Activated CD4-positive, alpha-beta T cell treated with anti-CD3 and anti-CD28 coated beads for 36 hours (primary cell): ENCODE results near the gene SORCS1. TPM values are rescaled to one million over a fixed set of nuclear protein-coding genes. Genes with fewer than 3 reads are reported as not detected.

Experiments used
- ATAC-seq: fragments of 200-7000 bp; cut with Tn5 transposase; one replicate; pipeline ENCODE4 v1.10.0; 2021; ENCODE audit warnings: mild to moderate bottlenecking, moderate library complexity
- CTCF ChIA-PET: fragments of 350-600 bp; sonication (Branson Sonifier 250); formaldehyde crosslinking; loops from one replicate; lab custom pipeline; 2021; ENCODE audit warnings: antibody characterized with exemption; lab: Charles Lee
- POLR2A ChIA-PET: fragments of 350-600 bp; sonication (Branson Sonifier 250); formaldehyde crosslinking; loops from one replicate; lab custom pipeline; 2021; ENCODE audit warnings: antibody characterized with exemption, inconsistent platforms; lab: Charles Lee
- DNase-seq: peaks from one replicate; pipeline ENCODE4 v3.0.0-alpha.2; 2020
- H3K27ac Mint-ChIP-seq: one replicate; pipeline ENCODE4 v1.8.0; 2021; ENCODE audit warnings: mixed read lengths
- H3K27me3 Mint-ChIP-seq: one replicate; pipeline ENCODE4 v1.8.0; 2021; ENCODE audit warnings: mixed read lengths
- H3K36me3 Mint-ChIP-seq: one replicate; pipeline ENCODE4 v1.8.0; 2021; ENCODE audit warnings: low read depth, mixed read lengths
- H3K4me1 Mint-ChIP-seq: one replicate; pipeline ENCODE4 v1.8.0; 2021; ENCODE audit warnings: mixed read lengths
- H3K4me3 Mint-ChIP-seq: one replicate; pipeline ENCODE4 v1.8.0; 2021; ENCODE audit warnings: mild to moderate bottlenecking, moderate library complexity, mixed read lengths
- H3K9me3 Mint-ChIP-seq: one replicate; pipeline ENCODE4 v1.8.0; 2021; ENCODE audit warnings: low read depth, mixed read lengths
- intact Hi-C, 2 experiments: fragments of 100-400 bp; cut with DNase I in 1 of 2; cut with micrococcal nuclease in 1 of 2; formaldehyde crosslinking; loops; one replicate each; pipeline versions ENCODE4 v1.14.2 to v1.15.1; 2022 to 2024; cut with DNase I, micrococcal nuclease
- total RNA-seq, 2 experiments: library from RNA; stranded (reverse); gene quantifications; one replicate each; pipeline ENCODE4 v1.2.3, GENCODE V29; 2021

The SORCS1 gene
- total RNA-seq, 2 experiments from 2014 or later, result not detected

DNA sequence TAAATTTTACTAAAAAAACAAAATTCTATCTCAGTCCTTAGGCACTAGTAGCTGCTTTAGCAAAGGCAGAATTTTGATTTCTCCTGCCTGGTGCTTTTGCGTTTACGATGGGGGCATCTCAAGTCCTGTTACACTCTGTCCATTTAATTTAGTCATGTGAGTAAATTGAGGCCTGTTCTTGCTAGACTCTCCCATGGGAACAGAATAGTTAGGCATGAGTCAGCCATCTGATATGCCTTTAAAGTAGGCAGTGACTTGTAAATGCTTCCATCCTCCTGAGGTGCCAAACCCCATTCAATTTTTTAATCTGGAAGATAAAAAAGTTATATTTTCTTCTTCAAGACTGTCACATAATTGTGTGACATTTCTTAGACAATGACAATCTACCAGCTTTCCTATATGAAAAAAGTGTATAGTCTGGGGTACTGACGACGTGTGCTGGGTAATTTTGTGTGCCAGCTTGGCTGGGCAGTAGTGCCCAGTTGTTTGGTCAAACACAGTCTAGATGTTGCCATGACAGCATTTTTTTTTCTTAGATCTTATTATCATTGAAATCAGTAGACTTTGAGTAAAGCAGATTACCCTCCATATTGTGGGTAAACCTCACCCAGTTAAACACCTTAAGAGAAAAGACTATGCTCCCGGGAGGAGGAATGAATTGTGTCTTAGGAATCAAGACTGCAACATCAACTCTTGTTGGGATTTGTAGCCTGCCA lies 603.4 kb downstream of the SORCS1 start:
- ATAC-seq, result no peak
- Mint-ChIP-seq H3K36me3 (no peaks in the 10 kb centered on the region), H3K9me3 (no peaks in the 10 kb centered on the region), H3K4me1 (no peaks in the 10 kb centered on the region), H3K4me3 (no peak overlapping the region), H3K27me3 (no peaks in the 10 kb centered on the region), H3K27ac (no peak overlapping the region)
- POLR2A ChIA-PET, result no interaction called here
- CTCF ChIA-PET, result interaction anchor here (0.8 kb wide), 1 partner anchor 396 kb away, joined by 3 read pairs; no protein-coding TSS in a partner anchor
- intact Hi-C loops, result no loop called here
- DNase-seq, result no peak

DNA sequence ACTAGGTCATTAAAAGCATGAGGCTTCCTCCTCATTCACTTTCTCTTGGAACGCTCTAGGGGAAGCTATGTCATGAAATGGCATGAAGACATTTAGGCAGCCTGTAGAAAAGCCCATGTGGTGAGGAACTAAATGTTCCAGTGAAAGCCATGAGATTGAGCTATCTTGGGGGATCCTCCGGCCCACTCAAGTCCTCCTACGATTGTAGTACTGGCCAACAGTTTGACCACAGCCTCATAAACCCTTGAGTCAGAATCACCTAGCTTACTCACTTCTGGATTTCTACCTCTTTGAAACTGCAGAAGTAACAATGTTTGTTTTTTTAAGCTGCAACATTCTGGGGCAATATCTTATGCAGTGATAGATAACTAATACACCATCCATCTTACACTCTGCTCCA lies 605.1 kb downstream of the SORCS1 start:
- ChIA-PET POLR2A (no interaction called here), CTCF (no interaction called here)
- intact Hi-C loops, result no loop called here
- Mint-ChIP-seq H3K36me3 (no peaks in the 10 kb centered on the region), H3K27ac (no peak overlapping the region), H3K4me1 (no peaks in the 10 kb centered on the region), H3K4me3 (no peak overlapping the region), H3K9me3 (no peaks in the 10 kb centered on the region), H3K27me3 (no peaks in the 10 kb centered on the region)
- ATAC-seq (no peak), DNase-seq (no peak)

DNA sequence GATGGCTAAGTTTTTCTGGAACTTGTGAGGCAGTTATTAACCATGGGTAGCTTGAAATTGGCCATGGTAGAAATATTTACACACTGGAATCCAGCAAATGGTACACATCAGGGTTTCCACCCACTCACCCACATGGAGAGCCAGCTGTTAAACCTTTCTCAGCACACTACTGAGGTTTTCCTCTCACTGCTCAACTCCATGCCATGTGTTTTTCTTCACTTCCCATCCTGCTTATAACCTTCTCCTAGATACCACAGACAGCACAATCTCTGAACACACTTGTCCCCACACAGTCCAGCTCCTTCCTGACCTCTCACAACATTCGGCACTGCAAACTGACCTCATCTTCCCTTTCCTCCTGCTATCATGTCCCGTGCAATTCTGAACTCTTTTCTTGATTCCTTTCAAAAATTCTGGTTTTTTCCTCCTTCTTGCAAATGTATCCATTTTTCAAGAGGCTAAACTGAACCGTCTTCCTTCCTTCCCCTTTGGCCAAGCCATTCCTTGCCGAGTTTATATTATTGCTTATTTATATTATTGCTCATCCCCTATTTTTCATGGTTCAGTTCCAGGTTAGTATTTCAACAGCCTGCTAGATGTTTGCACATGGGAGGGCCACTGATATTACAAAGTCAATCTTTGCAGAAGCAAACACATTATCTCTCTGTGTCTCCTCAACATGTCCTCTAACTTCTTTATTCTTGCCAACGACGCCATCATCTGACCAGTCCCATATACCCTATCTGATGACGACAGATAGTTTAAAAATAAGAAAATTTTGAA lies 606.4 kb downstream of the SORCS1 start:
- POLR2A ChIA-PET, result no interaction called here
- Mint-ChIP-seq H3K4me1 (no peaks in the 10 kb centered on the region), H3K36me3 (no peaks in the 10 kb centered on the region), H3K4me3 (no peak overlapping the region), H3K9me3 (no peaks in the 10 kb centered on the region), H3K27ac (no peak overlapping the region), H3K27me3 (no peaks in the 10 kb centered on the region)
- ATAC-seq, result no peak
- intact Hi-C loops, result no loop called here
- no peak for DNase-seq
- CTCF ChIA-PET, result no interaction called here

DNA sequence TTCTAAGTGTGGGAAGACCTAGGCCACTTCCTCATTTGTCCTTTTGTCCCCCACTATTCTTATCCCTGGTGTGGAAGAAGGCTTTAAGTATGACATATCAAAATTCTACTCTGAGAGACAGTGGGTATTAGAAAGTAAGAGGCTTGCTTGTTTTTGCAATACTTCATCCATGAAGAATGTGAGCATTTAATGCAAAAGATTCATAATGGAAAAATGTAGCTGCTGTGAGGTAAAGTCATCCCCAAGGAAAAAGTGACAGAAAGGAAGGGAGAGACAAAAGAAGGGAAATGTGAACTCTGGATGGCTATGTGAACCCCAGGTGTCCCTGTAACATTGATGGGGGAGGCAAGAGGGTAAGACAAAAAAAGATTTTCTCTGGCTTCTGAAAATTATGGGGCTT lies 607.5 kb downstream of the SORCS1 start:
- no peak for DNase-seq
- ChIA-PET POLR2A (no interaction called here), CTCF (interaction anchor here (1.3 kb wide), 1 partner anchor 28 kb away, joined by 4 read pairs; no protein-coding TSS in a partner anchor)
- Mint-ChIP-seq H3K9me3 (no peaks in the 10 kb centered on the region), H3K27ac (no peak overlapping the region), H3K36me3 (no peaks in the 10 kb centered on the region), H3K4me3 (no peak overlapping the region), H3K4me1 (no peaks in the 10 kb centered on the region), H3K27me3 (no peaks in the 10 kb centered on the region)
- intact Hi-C loops, result no loop called here
- no peak for ATAC-seq

DNA sequence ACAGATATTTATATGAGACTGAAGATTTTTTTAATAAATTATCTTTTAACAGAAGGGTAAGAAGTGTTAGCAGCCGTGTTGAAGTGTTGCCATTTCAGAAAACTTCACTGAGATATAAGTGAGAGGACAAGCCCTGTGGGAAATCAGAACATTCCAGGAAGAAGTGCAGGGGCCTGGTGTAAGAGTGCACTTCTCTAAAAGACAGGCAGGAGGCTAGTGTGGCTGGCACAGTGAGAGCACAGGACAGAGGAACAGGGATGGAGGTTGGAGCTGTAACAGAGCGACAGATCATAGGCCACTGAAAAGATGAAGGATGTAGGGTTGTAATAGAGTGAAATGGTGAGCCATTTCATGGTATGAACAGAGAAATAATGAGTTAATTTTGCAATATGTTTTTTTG lies 608.9 kb downstream of the SORCS1 start:
- ChIA-PET POLR2A (no interaction called here), CTCF (interaction anchor here (1.3 kb wide), 1 partner anchor 30 kb away, joined by 4 read pairs; no protein-coding TSS in a partner anchor)
- Mint-ChIP-seq H3K4me3 (no peak overlapping the region), H3K9me3 (no peaks in the 10 kb centered on the region), H3K36me3 (no peaks in the 10 kb centered on the region), H3K4me1 (no peaks in the 10 kb centered on the region), H3K27ac (no peak overlapping the region), H3K27me3 (no peaks in the 10 kb centered on the region)
- intact Hi-C loops, result no loop called here
- no peak for DNase-seq
- ATAC-seq, result no peak

DNA sequence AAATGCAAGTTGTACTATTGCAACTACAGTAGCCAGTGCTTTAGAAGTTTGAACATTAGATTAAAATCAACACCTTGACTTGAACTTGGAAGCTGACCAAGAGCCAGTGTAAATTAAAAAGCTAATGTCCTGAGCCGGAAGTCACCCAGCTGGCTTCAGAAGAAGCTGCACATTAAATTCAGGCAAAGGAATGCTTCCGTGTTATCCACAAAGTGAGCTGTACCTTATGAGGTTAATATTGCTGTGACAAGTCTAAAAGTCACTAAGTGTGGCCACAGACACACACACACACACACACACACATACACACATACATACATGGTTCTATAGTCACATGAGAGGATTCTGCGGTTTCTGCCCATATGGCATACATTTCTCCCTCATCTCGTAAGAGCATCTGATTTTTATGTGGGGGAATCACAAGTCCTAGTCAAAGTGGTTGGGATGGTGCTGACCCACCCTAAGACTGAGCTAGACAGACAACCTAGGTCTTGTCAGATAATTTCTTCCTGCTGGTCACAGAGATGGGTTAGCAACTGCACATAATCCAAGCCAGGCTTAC lies 612.9 kb downstream of the SORCS1 start:
- Mint-ChIP-seq H3K4me1 (no peaks in the 10 kb centered on the region), H3K27me3 (no peaks in the 10 kb centered on the region), H3K9me3 (peaks cover 2% of the 10 kb centered on the region), H3K27ac (no peak overlapping the region), H3K36me3 (no peaks in the 10 kb centered on the region), H3K4me3 (no peak overlapping the region)
- POLR2A ChIA-PET, result interaction anchor here (0.5 kb wide), 1 partner anchor 33 kb away, joined by 4 read pairs; no protein-coding TSS in a partner anchor
- no peak for DNase-seq
- CTCF ChIA-PET, result no interaction called here
- ATAC-seq, result no peak
- intact Hi-C loops, result no loop called here

DNA sequence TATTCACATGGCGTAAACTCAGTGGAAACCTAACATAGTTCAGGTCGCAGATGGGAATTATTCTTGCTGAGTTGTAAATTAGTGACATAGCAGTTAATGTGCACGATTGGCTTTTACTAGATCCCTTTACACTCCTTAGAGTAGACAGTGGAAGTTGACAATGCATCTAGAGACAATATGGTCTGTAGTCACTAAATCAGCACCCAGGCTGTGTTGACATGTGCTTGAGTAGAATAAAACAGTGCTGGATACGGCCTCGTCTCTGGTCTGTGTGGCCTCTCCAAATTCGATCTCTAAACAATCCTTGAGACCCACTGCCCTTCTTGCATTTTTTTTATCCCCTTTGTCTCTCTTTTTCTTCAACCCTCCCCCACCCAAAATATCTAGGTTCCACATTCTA lies 615.7 kb downstream of the SORCS1 start:
- CTCF ChIA-PET, result no interaction called here
- Mint-ChIP-seq H3K36me3 (no peaks in the 10 kb centered on the region), H3K27me3 (no peaks in the 10 kb centered on the region), H3K27ac (no peak overlapping the region), H3K9me3 (peaks cover 2% of the 10 kb centered on the region), H3K4me1 (no peaks in the 10 kb centered on the region), H3K4me3 (no peak overlapping the region)
- POLR2A ChIA-PET, result no interaction called here
- DNase-seq (no peak), ATAC-seq (no peak)
- intact Hi-C loops, result no loop called here

DNA sequence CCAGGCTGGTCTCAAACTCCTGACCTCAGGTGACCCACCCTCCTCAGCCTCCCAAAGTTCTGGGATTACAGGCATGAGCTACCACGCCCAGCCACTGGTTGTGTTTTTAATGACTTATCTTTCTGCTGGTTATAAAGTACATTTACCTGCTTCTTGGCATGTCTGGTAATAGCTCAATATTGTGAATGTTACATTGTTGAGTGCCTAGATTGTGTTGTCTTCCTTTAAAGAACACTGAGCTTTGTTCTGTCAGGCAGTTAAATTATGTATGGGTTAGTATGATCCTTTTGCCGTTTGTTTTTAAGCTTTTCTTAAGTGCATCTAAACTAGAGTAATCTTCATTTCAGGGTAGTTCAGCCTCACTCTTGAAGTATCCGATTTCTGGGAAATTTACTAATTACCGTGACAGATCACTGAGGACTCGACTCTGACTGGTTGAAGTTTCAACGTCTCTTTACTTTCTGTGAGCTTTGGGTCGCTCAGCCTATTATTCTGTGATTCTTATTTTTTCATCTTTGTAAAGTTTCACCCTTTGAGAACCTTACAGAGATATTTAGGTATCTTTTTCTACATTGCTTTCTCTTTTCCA lies 617.4 kb downstream of the SORCS1 start:
- ChIA-PET POLR2A (interaction anchor here (0.6 kb wide), 1 partner anchor 9 kb away, joined by 3 read pairs; no protein-coding TSS in a partner anchor), CTCF (interaction anchor here (0.7 to 1.3 kb wide), 2 partner anchors 7 to 11 kb away, joined by 3 read pairs; no protein-coding TSS in a partner anchor)
- Mint-ChIP-seq H3K9me3 (peaks cover 2% of the 10 kb centered on the region), H3K36me3 (no peaks in the 10 kb centered on the region), H3K27me3 (no peaks in the 10 kb centered on the region), H3K4me1 (no peaks in the 10 kb centered on the region), H3K27ac (no peak overlapping the region), H3K4me3 (no peak overlapping the region)
- ATAC-seq (no peak), DNase-seq (no peak)
- intact Hi-C loops, result no loop called here

DNA sequence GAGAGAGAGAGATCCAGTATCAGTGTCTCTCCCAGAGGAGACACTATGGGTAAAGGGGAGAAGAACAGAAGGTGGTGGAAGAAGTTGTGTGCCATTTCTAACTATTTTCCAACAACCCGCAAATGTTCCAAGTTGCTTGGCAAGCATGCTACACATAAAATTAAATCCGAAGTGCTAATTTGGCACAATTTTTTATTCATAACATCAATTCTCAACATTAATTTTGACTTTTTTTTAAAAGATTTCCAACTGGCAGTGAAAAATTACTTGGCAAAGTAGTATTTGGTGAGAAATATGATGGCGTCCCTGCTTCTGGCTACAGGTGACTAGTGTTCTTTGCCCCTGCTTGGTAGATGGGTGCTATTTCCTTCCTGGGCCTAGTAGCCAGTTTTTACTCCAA lies 622.0 kb downstream of the SORCS1 start:
- ChIA-PET CTCF (no interaction called here), POLR2A (no interaction called here)
- Mint-ChIP-seq H3K4me1 (no peaks in the 10 kb centered on the region), H3K4me3 (no peak overlapping the region), H3K9me3 (peaks cover under 1% of the 10 kb centered on the region), H3K27me3 (no peaks in the 10 kb centered on the region), H3K27ac (no peak overlapping the region), H3K36me3 (no peaks in the 10 kb centered on the region)
- no peak for DNase-seq
- intact Hi-C loops, result no loop called here
- no peak for ATAC-seq

DNA sequence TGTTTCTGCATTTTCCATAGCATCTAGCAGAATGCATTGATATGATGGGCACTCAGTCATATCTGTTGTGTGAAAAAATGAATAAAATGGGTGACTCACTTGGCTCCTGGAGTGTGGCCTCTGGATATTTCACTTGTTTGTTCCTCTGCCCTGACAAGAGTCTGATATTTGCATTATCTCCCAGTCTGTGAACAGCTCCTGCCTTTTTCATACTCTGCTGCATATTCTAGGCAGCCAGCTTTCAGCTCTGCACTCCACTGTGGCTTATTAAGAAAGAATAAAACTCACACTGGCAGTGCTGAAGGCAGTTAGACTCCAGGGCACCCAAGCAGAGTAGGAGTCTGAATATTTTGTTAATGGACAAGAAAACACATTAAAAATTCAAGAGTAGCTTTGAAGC lies 623.9 kb downstream of the SORCS1 start:
- no peak overlapping the region for H3K27ac Mint-ChIP-seq
- ChIA-PET CTCF (interaction anchor here (0.6 to 1.0 kb wide), 2 partner anchors 16 to 45 kb away, joined by 3 read pairs; no protein-coding TSS in a partner anchor), POLR2A (no interaction called here)
- no peaks in the 10 kb centered on the region for H3K4me1 Mint-ChIP-seq
- intact Hi-C loops, result no loop called here
- ATAC-seq (no peak), DNase-seq (no peak)
- no peaks in the 10 kb centered on the region for H3K36me3 Mint-ChIP-seq
- no peak overlapping the region for H3K4me3 Mint-ChIP-seq
- no peaks in the 10 kb centered on the region for H3K27me3 Mint-ChIP-seq
- H3K9me3 Mint-ChIP-seq, result no peaks in the 10 kb centered on the region

DNA sequence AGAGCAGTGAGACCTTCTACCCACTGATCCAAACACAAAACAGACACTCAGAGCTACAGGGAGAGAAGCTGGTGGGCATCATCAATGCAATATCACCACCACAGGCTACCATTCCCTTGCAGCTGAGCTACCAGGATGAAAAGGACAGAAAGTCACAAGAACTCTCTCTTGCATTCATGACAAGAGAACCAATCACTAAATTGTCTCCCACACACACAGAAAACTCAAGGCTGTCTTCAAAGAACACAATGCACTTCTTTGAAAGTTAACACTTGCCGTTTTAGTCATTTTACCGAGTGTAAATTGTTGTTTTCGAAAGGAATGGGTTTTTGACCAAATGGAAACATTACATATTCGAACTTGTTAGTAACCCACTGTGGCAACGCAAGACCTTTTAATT lies 626.6 kb downstream of the SORCS1 start:
- no peaks in the 10 kb centered on the region for H3K36me3 Mint-ChIP-seq
- no peaks in the 10 kb centered on the region for H3K4me1 Mint-ChIP-seq
- no peak overlapping the region for H3K27ac Mint-ChIP-seq
- no peak overlapping the region for H3K4me3 Mint-ChIP-seq
- ChIA-PET POLR2A (interaction anchor here (0.6 kb wide), 1 partner anchor 10 kb away, joined by 3 read pairs; no protein-coding TSS in a partner anchor), CTCF (no interaction called here)
- intact Hi-C loops, result no loop called here
- H3K27me3 Mint-ChIP-seq, result no peaks in the 10 kb centered on the region
- no peaks in the 10 kb centered on the region for H3K9me3 Mint-ChIP-seq
- ATAC-seq (no peak), DNase-seq (no peak)
